D721Med (cell line): ENCODE results near the gene SLX9.

Experiments
- DNase-seq: peaks from one replicate; pipeline ENCODE4 v3.0.0; 2011; ENCODE audit warnings: low spot score; ENCODE audit not compliant: insufficient read length
- FAIRE-seq: peaks from 2 replicates; lab custom pipeline; 2011; peaks lifted over from hg19 to GRCh38; lab: Jason Lieb, UNC
- TF ChIP-seq, protein P1 (sequence below): IDR thresholded peaks from 2 replicates; pipeline ENCODE4 v1.5.1; 2012; ENCODE audit warnings: mild to moderate bottlenecking, control low read depth; ENCODE audit not compliant: insufficient read depth; ENCODE audit errors: missing control alignments

The SLX9 gene

DNA sequence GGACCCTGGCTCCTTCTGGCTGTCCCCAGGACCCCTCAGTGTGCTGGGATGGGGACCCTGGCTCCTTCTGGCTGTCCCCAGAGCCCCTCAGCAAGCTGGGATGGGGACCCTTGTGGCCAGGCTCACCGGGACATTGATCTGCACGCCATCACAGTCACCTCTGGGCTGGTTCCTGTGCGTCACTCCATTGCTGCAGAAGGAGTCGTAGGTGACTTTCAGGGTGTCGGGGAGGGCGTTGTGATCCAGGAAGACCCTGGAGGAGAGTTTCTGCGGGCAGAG is 46.6 kb upstream of the SLX9 start:
- DNase-seq (no peak), FAIRE-seq (no peak)
- TF ChIP-seq, protein P1, sequence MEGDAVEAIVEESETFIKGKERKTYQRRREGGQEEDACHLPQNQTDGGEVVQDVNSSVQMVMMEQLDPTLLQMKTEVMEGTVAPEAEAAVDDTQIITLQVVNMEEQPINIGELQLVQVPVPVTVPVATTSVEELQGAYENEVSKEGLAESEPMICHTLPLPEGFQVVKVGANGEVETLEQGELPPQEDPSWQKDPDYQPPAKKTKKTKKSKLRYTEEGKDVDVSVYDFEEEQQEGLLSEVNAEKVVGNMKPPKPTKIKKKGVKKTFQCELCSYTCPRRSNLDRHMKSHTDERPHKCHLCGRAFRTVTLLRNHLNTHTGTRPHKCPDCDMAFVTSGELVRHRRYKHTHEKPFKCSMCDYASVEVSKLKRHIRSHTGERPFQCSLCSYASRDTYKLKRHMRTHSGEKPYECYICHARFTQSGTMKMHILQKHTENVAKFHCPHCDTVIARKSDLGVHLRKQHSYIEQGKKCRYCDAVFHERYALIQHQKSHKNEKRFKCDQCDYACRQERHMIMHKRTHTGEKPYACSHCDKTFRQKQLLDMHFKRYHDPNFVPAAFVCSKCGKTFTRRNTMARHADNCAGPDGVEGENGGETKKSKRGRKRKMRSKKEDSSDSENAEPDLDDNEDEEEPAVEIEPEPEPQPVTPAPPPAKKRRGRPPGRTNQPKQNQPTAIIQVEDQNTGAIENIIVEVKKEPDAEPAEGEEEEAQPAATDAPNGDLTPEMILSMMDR, result no peak

DNA sequence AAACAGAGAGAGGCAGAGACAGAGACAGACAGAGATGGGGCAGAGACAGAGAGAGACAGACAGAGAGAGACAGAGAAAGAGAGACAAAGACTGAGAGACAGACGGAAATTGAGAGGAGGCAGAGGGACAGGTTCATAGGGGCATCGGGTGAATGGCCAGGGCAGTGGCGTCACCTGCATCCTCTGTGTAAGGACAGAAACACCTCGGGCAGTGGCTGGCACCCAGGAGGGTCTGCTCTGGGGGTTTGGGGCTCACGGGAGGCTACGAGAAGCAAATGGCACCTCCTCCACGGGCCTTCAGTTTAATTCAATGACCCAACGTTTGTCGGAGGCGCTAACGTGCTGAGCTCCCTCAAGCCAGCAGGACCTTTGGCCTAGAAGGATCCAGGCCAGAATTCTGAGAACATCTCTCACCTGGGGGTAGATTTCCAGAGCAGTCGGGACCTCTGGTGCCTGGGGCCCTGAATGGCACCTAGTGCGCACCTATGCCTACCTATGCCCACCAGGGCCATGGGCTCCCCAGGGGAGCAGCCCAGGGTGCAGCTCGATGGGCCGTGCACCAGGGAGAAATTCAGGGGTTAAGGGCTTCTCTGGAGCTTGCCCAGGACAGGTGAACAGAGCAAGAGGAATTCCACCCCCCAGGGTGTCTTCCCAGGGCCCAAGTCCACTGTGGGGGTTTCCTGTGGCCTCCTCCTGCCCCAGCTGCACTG is 45.7 kb upstream of the SLX9 start:
- DNase-seq (no peak), FAIRE-seq (no peak)
- TF ChIP-seq, protein P1, result no peak

DNA sequence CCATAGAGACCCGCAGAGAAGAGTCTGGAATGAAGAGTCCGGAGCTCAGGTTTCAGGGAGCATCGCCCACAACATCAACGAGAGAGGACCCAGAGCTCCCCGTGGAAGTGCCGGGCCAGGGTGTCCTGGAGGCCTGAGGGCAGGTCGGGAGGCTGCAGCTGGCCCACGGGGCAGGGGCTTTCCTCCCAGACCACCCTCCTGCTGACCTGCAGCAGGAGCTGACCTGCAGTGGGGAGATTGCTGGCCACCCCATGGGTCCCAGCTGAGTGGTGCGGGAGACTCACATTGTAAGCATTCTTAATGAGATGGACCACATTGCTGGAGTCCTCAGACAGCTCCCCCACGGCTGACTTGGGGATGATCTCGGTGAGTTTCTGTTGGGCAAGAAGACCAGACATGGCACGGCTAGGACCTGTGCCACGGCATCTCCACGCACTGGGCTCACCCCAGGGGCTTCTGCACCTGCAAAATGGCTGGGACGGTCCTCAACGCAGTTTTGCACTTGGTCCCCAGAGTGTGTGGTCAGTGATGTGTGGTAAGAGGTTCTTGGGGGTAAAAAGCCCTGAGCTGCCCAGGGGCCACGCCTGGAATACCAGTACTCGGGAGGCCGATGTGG is 45.0 kb upstream of the SLX9 start:
- DNase-seq, result no peak
- no peak for FAIRE-seq
- TF ChIP-seq, protein P1, result no peak

DNA sequence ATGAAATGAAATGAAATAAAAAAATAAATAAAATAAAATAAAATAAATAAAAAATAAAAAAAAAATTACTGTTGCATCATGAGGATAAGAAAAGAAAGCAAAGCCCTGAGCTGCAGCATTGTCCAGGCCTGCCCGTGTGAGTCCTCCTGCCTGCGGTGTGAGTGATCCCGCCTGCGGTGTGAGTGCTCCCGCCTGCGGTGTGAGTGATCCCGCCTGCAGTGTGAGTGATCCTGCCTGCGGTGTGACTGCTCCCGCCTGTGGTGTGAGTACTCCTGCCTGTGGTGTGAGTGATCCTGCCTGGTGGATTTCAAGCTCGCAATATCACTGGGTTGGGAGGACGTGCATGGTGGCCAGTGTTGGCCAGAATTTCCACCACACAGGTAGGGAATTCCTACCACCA is 44.0 kb upstream of the SLX9 start:
- DNase-seq (no peak), FAIRE-seq (no peak)
- TF ChIP-seq, protein P1, result no peak

DNA sequence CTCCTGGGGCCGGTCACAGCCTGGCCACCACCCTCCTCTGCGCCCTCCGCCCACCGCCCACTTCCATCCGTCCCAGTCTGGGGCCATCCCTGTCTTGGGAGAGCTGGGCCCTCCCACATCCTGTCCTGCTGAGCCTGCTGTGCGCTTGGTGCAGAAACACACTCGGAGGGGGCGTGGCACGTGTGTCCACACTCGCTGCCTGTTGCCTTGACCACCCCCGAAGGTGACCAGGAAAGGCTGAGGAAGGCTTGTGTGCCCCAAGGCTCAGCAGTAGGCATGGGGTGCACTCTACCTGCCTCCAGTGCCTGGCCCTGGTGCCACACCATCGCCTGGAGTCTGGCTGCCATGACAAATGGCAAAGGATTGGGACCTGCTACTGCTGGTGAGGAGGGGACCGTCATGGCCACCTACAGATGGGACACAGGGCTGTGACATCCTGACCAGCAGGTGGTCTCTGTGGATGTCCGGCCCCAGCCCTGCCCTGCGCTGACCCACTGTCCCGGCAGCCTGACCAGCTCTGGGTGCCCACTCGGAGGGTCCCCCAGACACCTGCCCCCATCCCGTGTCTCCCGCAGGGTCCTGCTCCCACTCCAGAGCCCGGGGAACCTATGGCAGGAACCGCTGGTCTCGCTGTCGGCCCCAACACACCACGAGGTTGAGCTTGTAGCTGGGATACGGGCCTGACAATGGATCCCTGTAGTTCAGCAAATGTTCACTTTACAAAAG is 43.1 kb upstream of the SLX9 start:
- TF ChIP-seq, protein P1, result no peak
- DNase-seq (no peak), FAIRE-seq (no peak)

DNA sequence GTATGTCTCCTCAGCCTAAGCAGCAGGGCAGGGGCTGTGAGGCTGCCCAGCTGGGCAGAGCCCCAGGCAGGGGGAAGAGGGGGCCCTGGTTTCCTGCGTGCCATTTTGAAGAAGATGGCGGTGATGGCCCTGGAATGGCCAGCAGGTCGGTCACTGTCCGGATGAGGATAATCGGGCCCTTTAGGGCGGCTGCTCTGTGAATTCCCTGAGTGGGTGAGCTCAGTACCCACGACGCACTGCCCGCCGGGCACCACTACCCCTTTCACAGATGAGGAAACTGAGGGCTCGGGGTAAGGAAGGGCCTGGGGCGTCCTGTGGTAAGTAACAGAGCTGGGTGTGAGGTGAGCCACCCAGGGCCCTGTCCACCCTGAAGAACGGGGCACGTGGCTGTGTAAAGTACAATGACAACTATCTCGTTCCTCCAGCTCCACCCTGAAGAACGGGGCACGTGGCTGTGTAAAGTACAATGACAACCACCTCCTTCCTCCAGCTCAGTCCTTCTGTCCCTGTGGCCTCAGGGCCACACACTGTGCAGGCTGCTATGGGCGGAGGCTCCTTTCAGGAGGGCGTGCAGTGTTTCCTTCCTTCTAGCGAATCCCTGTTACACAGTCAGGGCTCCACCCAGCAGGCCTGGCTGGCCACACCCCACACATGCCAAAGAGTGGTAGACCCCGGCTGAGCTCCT is 42.4 kb upstream of the SLX9 start:
- FAIRE-seq, result no peak
- no peak for DNase-seq
- TF ChIP-seq, protein P1, result no peak
